IMR-90 (cell line): Measurements from ENCODE around the gene EDA. TPM values are rescaled to one million over a fixed set of nuclear protein-coding genes. Genes with fewer than 3 reads are reported as not detected.

Experiments used
- ATAC-seq: fragments of 200-7000 bp; cut with Tn5 transposase; 2 replicates; pipeline ENCODE4 v1.9.1; 2020; ENCODE audit warnings: low read depth, mild to moderate bottlenecking, moderate library complexity
- BruUV-seq: library from RNA; stranded (reverse); fragments of 400-500 nt; replicated peaks from 2 replicates; lab custom pipeline; 2021; lab: Mats Ljungman, UMichigan
- CTCF ChIA-PET: fragments of 300-600 bp; formaldehyde crosslinking; extraction: SDS; loops from one replicate; lab custom pipeline; 2021; ENCODE audit warnings: antibody characterized with exemption; lab: Yijun Ruan, JAX
- POLR2A ChIA-PET: fragments of 300-600 bp; sonication (Branson Sonifier 250); formaldehyde crosslinking; loops from one replicate; lab custom pipeline; 2022; ENCODE audit warnings: antibody characterized with exemption; ENCODE audit not compliant: unreplicated experiment; lab: Charles Lee
- DNase-seq: peaks from one replicate; pipeline ENCODE4 v3.0.0; 2013
- H2AFZ ChIP-seq: replicated peaks from 2 replicates; pipeline ENCODE3; 2013; ENCODE audit warnings: low read length, mild to moderate bottlenecking; ENCODE audit not compliant: poor library complexity
- H2AK5ac ChIP-seq: 2 replicates; pipeline ENCODE4 v1.6.1; 2013; ENCODE audit warnings: low read depth, low read length, inconsistent platforms
- H2AK9ac ChIP-seq: replicated peaks from 2 replicates; pipeline ENCODE3; 2013; ENCODE audit warnings: mild to moderate bottlenecking, low read depth, low read length, moderate library complexity; ENCODE audit not compliant: poor library complexity
- H2BK120ac ChIP-seq: 2 replicates; pipeline ENCODE4 v1.6.1; 2013; ENCODE audit warnings: low read depth, low read length, inconsistent platforms
- H2BK15ac ChIP-seq: 3 replicates; pipeline ENCODE4 v1.6.1; 2013; ENCODE audit warnings: low read depth, low read length, inconsistent platforms
- H2BK20ac ChIP-seq: 2 replicates; pipeline ENCODE4 v1.6.1; 2013; ENCODE audit warnings: low read depth, mild to moderate bottlenecking, inconsistent platforms, low read length, moderate library complexity
- H2BK5ac ChIP-seq: 2 replicates; pipeline ENCODE4 v1.6.1; 2013; ENCODE audit warnings: mild to moderate bottlenecking, low read depth, low read length, inconsistent platforms; ENCODE audit not compliant: poor library complexity, severe bottlenecking
- H3K14ac ChIP-seq: replicated peaks from 2 replicates; pipeline ENCODE4 v1.6.1; 2013; ENCODE audit warnings: low read depth, low read length, inconsistent platforms
- H3K18ac ChIP-seq: 2 replicates; pipeline ENCODE4 v1.6.1; 2013; ENCODE audit warnings: low read depth, low read length, control low read depth
- H3K23ac ChIP-seq: 2 replicates; pipeline ENCODE4 v1.6.1; 2013; ENCODE audit warnings: low read depth, low read length, inconsistent platforms
- H3K27ac ChIP-seq: 2 replicates; pipeline ENCODE4 v1.5.1; 2013; ENCODE audit warnings: mild to moderate bottlenecking, control low read depth, low read length; ENCODE audit not compliant: insufficient read depth
- H3K27me3 ChIP-seq: 2 replicates; pipeline ENCODE4 v1.6.1; 2013; ENCODE audit warnings: low read length; ENCODE audit not compliant: control insufficient read depth, insufficient read depth
- H3K36me3 ChIP-seq: 2 replicates; pipeline ENCODE4 v1.6.1; 2013; ENCODE audit warnings: low read length, mixed read lengths; ENCODE audit not compliant: control insufficient read depth, insufficient read depth
- H3K4ac ChIP-seq: 2 replicates; pipeline ENCODE4 v1.6.1; 2013; ENCODE audit warnings: low read depth, low read length, inconsistent platforms
- H3K4me1 ChIP-seq: 2 replicates; pipeline ENCODE4 v1.6.1; 2013; ENCODE audit warnings: low read length, mixed read lengths; ENCODE audit not compliant: control insufficient read depth, insufficient read depth
- H3K4me2 ChIP-seq: 2 replicates; pipeline ENCODE4 v1.6.1; 2013; ENCODE audit warnings: low read depth, mild to moderate bottlenecking, control low read depth, low read length, moderate library complexity
- H3K4me3 ChIP-seq: 2 replicates; pipeline ENCODE4 v1.5.1; 2013; ENCODE audit warnings: low read depth, mild to moderate bottlenecking, control low read depth, low read length, moderate library complexity; ENCODE audit not compliant: insufficient read depth
- H3K56ac ChIP-seq: 2 replicates; pipeline ENCODE4 v1.6.1; 2013; ENCODE audit warnings: low read length, inconsistent platforms; ENCODE audit not compliant: insufficient read depth; ENCODE audit errors: extremely low read depth
- H3K79me1 ChIP-seq, 2 experiments: 2 replicates each; pipeline ENCODE4 v1.6.1; 2013; ENCODE audit warnings: low read length in 2 of 2, inconsistent platforms in 1 of 2, low read depth in 1 of 2
- H3K9ac ChIP-seq: 2 replicates; pipeline ENCODE4 v1.6.1; 2013; ENCODE audit warnings: low read depth, low read length, control low read depth
- H3K9me1 ChIP-seq: 2 replicates; pipeline ENCODE4 v1.6.1; 2013; ENCODE audit warnings: low read length, inconsistent platforms; ENCODE audit not compliant: insufficient read depth
- H3K9me3 ChIP-seq: 2 replicates; pipeline ENCODE4 v1.6.1; 2013; ENCODE audit warnings: low read length; ENCODE audit not compliant: control insufficient read depth, insufficient read depth
- H4K20me1 ChIP-seq: 2 replicates; pipeline ENCODE4 v1.6.1; 2013; ENCODE audit warnings: low read length, inconsistent platforms; ENCODE audit not compliant: insufficient read depth
- H4K5ac ChIP-seq: 2 replicates; pipeline ENCODE4 v1.6.1; 2013; ENCODE audit warnings: mild to moderate bottlenecking, low read depth, low read length, control low read depth
- H4K8ac ChIP-seq, 2 experiments: 2 replicates each; pipeline ENCODE4 v1.6.1; 2013; ENCODE audit warnings: low read depth in 2 of 2, low read length in 2 of 2, control low read depth in 1 of 2, inconsistent platforms in 1 of 2
- H4K91ac ChIP-seq: 2 replicates; pipeline ENCODE4 v1.6.1; 2013; ENCODE audit warnings: low read depth, low read length, inconsistent platforms; ENCODE audit not compliant: insufficient read depth
- CEBPB ChIP-seq: IDR thresholded peaks from 2 replicates; pipeline ENCODE4 v1.6.1; 2012; ENCODE audit warnings: low read depth, low read length, improper control_type of control experiment
- CHD1 ChIP-seq: IDR thresholded peaks from 2 replicates; pipeline ENCODE4 v1.6.1; 2012; ENCODE audit warnings: low read depth, low read length, improper control_type of control experiment
- CTCF ChIP-seq: conservative IDR thresholded peaks from 2 replicates; pipeline ENCODE4 v1.5.1; 2012; ENCODE audit warnings: mild to moderate bottlenecking, low read depth, low read length, improper control_type of control experiment
- ELK1 ChIP-seq: fragments of 150-350 bp; IDR thresholded peaks from 2 replicates; pipeline ENCODE4 v1.6.1; 2016; ENCODE audit warnings: low read depth, mild to moderate bottlenecking, low read length, moderate library complexity, borderline replicate concordance
- FOS ChIP-seq: fragments of 150-350 bp; IDR thresholded peaks from 2 replicates; pipeline ENCODE4 v1.6.1; 2016; ENCODE audit warnings: low read depth, low read length
- MAZ ChIP-seq: IDR thresholded peaks from 2 replicates; pipeline ENCODE4 v1.6.1; 2012; ENCODE audit warnings: low read depth, mild to moderate bottlenecking, low read length, improper control_type of control experiment, moderate library complexity, borderline replicate concordance
- MXI1 ChIP-seq: IDR thresholded peaks from 2 replicates; pipeline ENCODE4 v1.6.1; 2012; ENCODE audit warnings: low read depth, mild to moderate bottlenecking, low read length, moderate library complexity, borderline replicate concordance
- NFE2L2 ChIP-seq: fragments of 150-350 bp; IDR thresholded peaks from 2 replicates; pipeline ENCODE4 v1.6.1; 2016; ENCODE audit warnings: low read depth, mild to moderate bottlenecking, low read length
- POLR2A ChIP-seq: IDR thresholded peaks from 2 replicates; pipeline ENCODE4 v1.6.1; 2012; ENCODE audit warnings: mild to moderate bottlenecking, low read depth, low read length
- RAD21 ChIP-seq: IDR thresholded peaks from 2 replicates; pipeline ENCODE4 v1.6.1; 2012; ENCODE audit warnings: low read length, improper control_type of control experiment
- RCOR1 ChIP-seq: IDR thresholded peaks from 2 replicates; pipeline ENCODE4 v1.6.1; 2012; ENCODE audit warnings: mild to moderate bottlenecking, low read length, improper control_type of control experiment; ENCODE audit not compliant: insufficient replicate concordance
- RFX5 ChIP-seq: IDR thresholded peaks from 2 replicates; pipeline ENCODE4 v1.8.0; 2012; ENCODE audit warnings: low read depth, mild to moderate bottlenecking, low read length, moderate library complexity
- SMC3 ChIP-seq: fragments of 150-350 bp; IDR thresholded peaks from 2 replicates; pipeline ENCODE4 v1.6.1; 2016; ENCODE audit warnings: low read depth, mild to moderate bottlenecking, antibody characterized with exemption, low read length, moderate library complexity
- WGBS, 2 experiments: methylation state at CpG; one replicate each; pipeline versions ENCODE4 v1.1.5 to v1.1.7; 2013; ENCODE audit warnings: missing lambda C conversion rate in 2 of 2; ENCODE audit not compliant: insufficient read length in 1 of 2; ENCODE audit errors: extremely low coverage in 2 of 2; 5-methylcytosine and 5-hydroxymethylcytosine counted together
- dilution Hi-C: fragments of 300-500 bp; cut with HindIII; formaldehyde crosslinking; loops from one replicate; pipeline ENCODE4 v1.14.3; 2018; ENCODE audit warnings: low sequenced_read_pairs; ENCODE audit not compliant: unreplicated experiment
- in situ Hi-C: fragments of 300-500 bp; cut with MboI; formaldehyde crosslinking; loops from 3 replicates; pipeline ENCODE4 v1.14.3; 2019; ENCODE audit warnings: low sequenced_read_pairs, inconsistent platforms, mixed read lengths
- intact Hi-C: fragments of 100-400 bp; cut with micrococcal nuclease; formaldehyde crosslinking; loops from 2 replicates; pipeline ENCODE4 v1.10.0; 2022
- polyA plus RNA-seq, 3 experiments: library from polyadenylated mRNA; depleted of rRNA; stranded (reverse); fragments of >200 nt; gene quantifications; 2 replicates each; pipeline ENCODE4 v1.2.3, GENCODE V29; 2012; ENCODE audit warnings: low replicate concordance in 1 of 3
- total RNA-seq: library from RNA; depleted of rRNA; stranded (reverse); fragments of >200 nt; gene quantifications from 2 replicates; pipeline ENCODE4 v1.2.3, GENCODE V29; 2012

Gene EDA
- total and polyA plus RNA-seq, 2 of the 4 experiments (the other 2 are of a cell fraction) = under 0.01 TPM; not detected in 1

- no peak overlapping the region for H2BK120ac ChIP-seq
- H2AK5ac ChIP-seq = no peak overlapping the region
- no peaks in the 10 kb centered on the region for H3K9me1 ChIP-seq
- no peak overlapping the region for H3K23ac ChIP-seq
- WGBS, 2 experiments = no CpG with 5 or more reads among the region's 2 CpGs
- CTCF ChIA-PET = interaction anchor here (1.8 kb wide), 1 partner anchor 9 kb away, joined by 5 read pairs; no protein-coding TSS in a partner anchor
- H3K36me3 ChIP-seq = no peaks in the 10 kb centered on the region
- H4K5ac ChIP-seq = no peak overlapping the region
- DNase-seq (no peak), ATAC-seq (no peak)
- BruUV-seq = no TSS peak
- 0 out of 2 replicates have a peak, but pooled peaks cover 2% of the 10 kb centered on the region for H3K9me3 ChIP-seq
- H4K91ac ChIP-seq = no peak overlapping the region
- H4K8ac ChIP-seq = no peak overlapping the region
- H3K14ac ChIP-seq = no peak overlapping the region
- in situ Hi-C loops (no loop called here), intact Hi-C loops (no loop called here), dilution Hi-C loops (no loop called here)
- no peak overlapping the region for H2BK15ac ChIP-seq
- no peak overlapping the region for H2BK5ac ChIP-seq
- no peak overlapping the region for H3K9ac ChIP-seq
- no peaks in the 10 kb centered on the region for H3K79me1 ChIP-seq
- H3K27me3 ChIP-seq = peaks cover 3% of the 10 kb centered on the region; the same call in 1 of the 2 replicates
- H3K4ac ChIP-seq = no peak overlapping the region
- H3K4me3 ChIP-seq = no peak overlapping the region
- no peak overlapping the region for H3K18ac ChIP-seq
- no peaks in the 10 kb centered on the region for H3K4me1 ChIP-seq
- POLR2A ChIA-PET = no interaction called here
- H2BK20ac ChIP-seq = no peak overlapping the region
- no peak overlapping the region for H2AK9ac ChIP-seq
- no peaks in the 10 kb centered on the region for H4K20me1 ChIP-seq
- H3K4me2 ChIP-seq = no peak overlapping the region
- TF ChIP-seq POLR2A (no peak), RFX5 (no peak), CEBPB (no peak), MXI1 (no peak), CHD1 (no peak), FOS (no peak), RCOR1 (no peak), MAZ (no peak), SMC3 (no peak), CTCF (no peak), NFE2L2 (no peak), RAD21 (no peak), ELK1 (no peak)
- no peak overlapping the region for H2AFZ ChIP-seq
- no peak overlapping the region for H3K27ac ChIP-seq
- no peak overlapping the region for H3K56ac ChIP-seq
Observed at GRCh38 chrX:69627744-69628143, 11.8 kb downstream of the EDA start.
